HG03039 (cell line): ENCODE measurements around the gene INO80B.
"Not testable (repeated sequence)": the region's sequence is repeated elsewhere in the genome, so short reads cannot be mapped to it uniquely, and the experiment has no call there.

Experiments
- ATAC-seq: cut with Tn5 transposase; IDR thresholded peaks from one replicate; pipeline ENCODE4 v1.9.1; 2021; ENCODE audit warnings: mild to moderate bottlenecking, moderate library complexity; ENCODE audit not compliant: unreplicated experiment

Gene INO80B

GRCh38 chr2:74447230-74447999 lies 7.5 kb upstream of the INO80B start:
- ATAC-seq, result no peak

GRCh38 chr2:74448771-74449170 lies 6.1 kb upstream of the INO80B start:
- ATAC-seq, result no peak

- no peak for ATAC-seq
Observed at GRCh38 chr2:74450570-74451190, 4.2 kb upstream of the INO80B start.

GRCh38 chr2:74457129-74457548 lies 2.3 kb downstream of the INO80B start:
- no peak for ATAC-seq

- ATAC-seq, result peak; percentile 28
Observed at GRCh38 chr2:74457549-74458131, 2.8 kb downstream of the INO80B start.

- peak; percentile 77 for ATAC-seq
Observed at GRCh38 chr2:74458132-74458937, 3.4 kb downstream of the INO80B start, which contains the start of gene WBP1. Gene WBP1 (plus strand): TSS chr2:74458438. CDS start chr2:74458603, 165 bp downstream.

GRCh38 chr2:74458938-74459363 lies 4.1 kb downstream of the INO80B start:
- ATAC-seq, result no peak

GRCh38 chr2:74459503-74460118 lies 4.7 kb downstream of the INO80B start:
- not testable (repeated sequence) for ATAC-seq

GRCh38 chr2:74460187-74460586 lies 5.3 kb downstream of the INO80B start:
- not testable (repeated sequence) for ATAC-seq

- ATAC-seq, result no peak
Observed at GRCh38 chr2:74461187-74462053, 6.5 kb downstream of the INO80B start.

GRCh38 chr2:74462054-74462785 lies 7.3 kb downstream of the INO80B start:
- no peak for ATAC-seq

- no peak for ATAC-seq
Observed at GRCh38 chr2:74462786-74463105, 7.9 kb downstream of the INO80B start.

- ATAC-seq, result no peak
Observed at GRCh38 chr2:74464406-74464805, 9.5 kb downstream of the INO80B start.

GRCh38 chr2:74470742-74471141 lies 15.9 kb downstream of the INO80B start:
- ATAC-seq, result not testable (repeated sequence)

- no peak for ATAC-seq
Observed at GRCh38 chr2:74471332-74472065, 16.6 kb downstream of the INO80B start.

- ATAC-seq, result peak; percentile 78
Observed at GRCh38 chr2:74472086-74472944, 17.4 kb downstream of the INO80B start, which contains the start of gene MRPL53. Gene MRPL53 (minus strand): TSS chr2:74472680. CDS start chr2:74472660, 20 bp downstream.

GRCh38 chr2:74472945-74473258 lies 18.0 kb downstream of the INO80B start:
- ATAC-seq, result no peak

- no peak for ATAC-seq
Observed at GRCh38 chr2:74474481-74474880, 19.6 kb downstream of the INO80B start.
